ENCODE results near the gene DNAH12.

The DNAH12 gene

DNA sequence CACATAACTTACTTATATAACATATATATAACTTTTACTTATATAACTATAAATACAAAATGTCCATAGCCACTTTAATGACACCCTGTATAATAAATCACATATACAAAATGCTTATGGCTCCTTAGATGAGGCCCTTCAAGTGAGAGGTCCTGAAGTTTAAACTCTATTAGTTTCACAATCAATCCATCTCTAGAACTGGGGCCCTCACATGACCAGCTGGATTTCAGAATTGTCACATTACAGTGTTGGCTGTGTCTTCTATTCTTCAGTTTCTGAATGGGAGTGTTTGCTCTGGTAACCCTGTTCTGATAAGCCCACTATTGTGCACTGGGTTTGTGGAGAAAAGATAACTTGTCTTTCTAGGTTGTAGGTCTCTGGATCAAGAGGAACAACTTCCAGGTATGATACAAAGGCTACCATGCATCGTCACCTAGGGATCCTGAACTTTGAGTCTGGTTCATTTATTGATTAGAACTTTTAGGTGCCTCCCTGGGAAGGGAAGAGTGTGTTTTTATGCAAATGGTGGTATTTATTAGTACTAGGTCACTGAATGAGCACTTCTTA is 107.9 kb downstream of the DNAH12 start:
- no peak overlapping the region for H3K27ac ChIP-seq
- H3K4me3 ChIP-seq, result no peak overlapping the region
- TF ChIP-seq, protein P1, sequence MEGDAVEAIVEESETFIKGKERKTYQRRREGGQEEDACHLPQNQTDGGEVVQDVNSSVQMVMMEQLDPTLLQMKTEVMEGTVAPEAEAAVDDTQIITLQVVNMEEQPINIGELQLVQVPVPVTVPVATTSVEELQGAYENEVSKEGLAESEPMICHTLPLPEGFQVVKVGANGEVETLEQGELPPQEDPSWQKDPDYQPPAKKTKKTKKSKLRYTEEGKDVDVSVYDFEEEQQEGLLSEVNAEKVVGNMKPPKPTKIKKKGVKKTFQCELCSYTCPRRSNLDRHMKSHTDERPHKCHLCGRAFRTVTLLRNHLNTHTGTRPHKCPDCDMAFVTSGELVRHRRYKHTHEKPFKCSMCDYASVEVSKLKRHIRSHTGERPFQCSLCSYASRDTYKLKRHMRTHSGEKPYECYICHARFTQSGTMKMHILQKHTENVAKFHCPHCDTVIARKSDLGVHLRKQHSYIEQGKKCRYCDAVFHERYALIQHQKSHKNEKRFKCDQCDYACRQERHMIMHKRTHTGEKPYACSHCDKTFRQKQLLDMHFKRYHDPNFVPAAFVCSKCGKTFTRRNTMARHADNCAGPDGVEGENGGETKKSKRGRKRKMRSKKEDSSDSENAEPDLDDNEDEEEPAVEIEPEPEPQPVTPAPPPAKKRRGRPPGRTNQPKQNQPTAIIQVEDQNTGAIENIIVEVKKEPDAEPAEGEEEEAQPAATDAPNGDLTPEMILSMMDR (IDR thresholded peaks at IDR 0.05), result no peak
- no peak for DNase-seq (ENCODE audit: low spot score)

DNA sequence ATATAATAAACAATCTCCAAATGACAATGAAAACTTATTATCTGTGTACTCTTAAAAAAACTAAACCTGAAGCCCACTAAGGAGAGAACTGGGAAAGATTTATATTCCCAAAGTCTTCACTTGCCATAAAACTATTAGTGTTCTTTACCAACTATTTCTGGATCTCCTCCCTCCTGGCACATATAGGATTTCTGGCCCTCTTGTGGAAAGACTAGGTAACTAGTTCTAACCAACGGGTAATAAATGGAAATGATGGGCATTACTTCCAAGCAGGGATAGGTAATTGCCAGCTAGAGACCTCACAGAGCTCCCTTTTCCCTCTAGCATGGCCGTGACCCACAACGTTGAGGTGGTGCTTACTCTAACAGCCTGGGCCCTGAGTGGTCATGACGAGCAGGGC is 110.1 kb downstream of the DNAH12 start:
- TF ChIP-seq, protein P1 (IDR thresholded peaks at IDR 0.05), result no peak
- Histone ChIP-seq H3K4me3 (no peak overlapping the region), H3K27ac (no peak overlapping the region)
- no peak for DNase-seq (ENCODE audit: low spot score)

DNA sequence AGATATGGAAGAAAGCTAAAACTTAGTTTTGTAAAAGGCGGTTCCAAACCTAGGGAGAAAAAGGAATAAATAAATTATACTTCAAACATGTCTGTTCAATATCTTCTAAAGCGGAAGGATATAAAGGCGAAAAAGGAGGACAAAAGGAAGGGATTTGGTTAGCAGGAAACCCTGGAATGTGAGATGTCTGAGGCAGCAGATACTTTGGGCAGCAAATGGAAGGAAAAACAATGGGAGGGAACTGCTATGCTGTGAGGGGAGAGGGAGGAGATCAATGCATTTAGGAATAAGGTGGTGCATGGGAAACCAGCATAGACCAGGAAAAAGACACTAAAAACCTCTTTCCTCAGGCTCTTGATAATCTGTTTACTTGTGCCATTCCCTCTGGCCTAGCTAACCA is 120.8 kb downstream of the DNAH12 start:
- Histone ChIP-seq H3K27ac (no peak overlapping the region), H3K4me3 (no peak overlapping the region)
- TF ChIP-seq, protein P1 (IDR thresholded peaks at IDR 0.05), result no peak
- DNase-seq (ENCODE audit: low spot score), result no peak

DNA sequence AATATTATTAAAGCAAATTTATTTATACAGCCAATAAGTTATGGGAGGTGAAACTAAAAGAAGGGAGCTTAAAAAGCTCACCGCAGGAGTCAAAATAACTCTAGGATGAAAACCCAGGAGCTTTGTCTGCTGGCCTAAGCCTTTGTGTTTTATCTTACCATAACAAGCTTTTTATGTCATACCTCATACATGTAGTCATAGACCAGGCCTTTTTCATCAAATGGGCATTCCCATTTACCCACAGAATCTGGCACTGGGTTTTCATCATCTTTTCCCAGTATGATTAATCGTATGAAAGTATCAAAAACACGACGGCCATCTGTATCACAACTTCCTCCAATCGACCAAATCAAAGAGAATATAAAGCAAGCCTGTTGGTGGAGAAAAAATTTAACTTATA is 122.8 kb downstream of the DNAH12 start:
- TF ChIP-seq, protein P1 (IDR thresholded peaks at IDR 0.05), result no peak
- no peak overlapping the region for H3K27ac ChIP-seq
- no peak overlapping the region for H3K4me3 ChIP-seq
- no peak for DNase-seq (ENCODE audit: low spot score)

DNA sequence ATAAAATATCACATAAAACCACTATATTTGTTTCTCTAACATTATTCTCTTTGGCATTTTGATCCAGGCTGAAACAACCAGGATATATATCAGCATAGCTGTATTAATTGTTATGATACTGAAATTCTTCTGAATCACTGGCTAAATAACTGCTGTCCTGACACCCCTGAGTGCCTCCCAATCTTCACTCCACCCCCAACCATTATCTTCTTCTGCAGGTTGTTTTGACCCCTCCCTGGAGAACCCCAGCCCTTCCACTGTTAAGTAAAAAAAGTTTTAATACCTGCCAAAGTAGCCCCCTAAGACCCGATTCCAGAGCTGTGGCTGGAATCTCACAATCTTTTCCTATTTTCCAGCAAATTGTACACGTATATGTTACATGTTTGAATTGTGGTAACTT is 124.1 kb downstream of the DNAH12 start:
- H3K4me3 ChIP-seq, result no peak overlapping the region
- DNase-seq (ENCODE audit: low spot score), result no peak
- H3K27ac ChIP-seq, result no peak overlapping the region
- TF ChIP-seq, protein P1 (IDR thresholded peaks at IDR 0.05), result no peak

DNA sequence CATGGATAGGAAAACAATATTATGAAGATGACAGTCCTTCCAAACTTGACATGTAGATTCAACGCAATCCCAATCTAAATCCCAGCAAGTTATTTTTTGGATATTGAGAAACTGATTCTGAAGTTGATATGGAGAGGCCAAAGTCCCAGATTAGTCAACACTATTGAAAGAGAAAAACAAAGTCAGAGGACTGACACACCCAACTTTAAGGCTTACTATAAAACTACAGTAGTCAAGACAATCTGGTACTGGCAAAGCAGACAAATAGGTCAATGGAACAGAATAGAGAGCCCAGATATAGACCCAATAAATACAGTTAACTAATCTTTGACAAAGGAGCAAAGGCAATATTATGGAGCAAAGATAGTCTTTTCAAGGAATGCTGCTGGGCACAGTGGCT is 132.4 kb downstream of the DNAH12 start:
- TF ChIP-seq, protein P1 (IDR thresholded peaks at IDR 0.05), result no peak
- Histone ChIP-seq H3K4me3 (no peak overlapping the region), H3K27ac (no peak overlapping the region)
- DNase-seq (ENCODE audit: low spot score), result no peak

DNA sequence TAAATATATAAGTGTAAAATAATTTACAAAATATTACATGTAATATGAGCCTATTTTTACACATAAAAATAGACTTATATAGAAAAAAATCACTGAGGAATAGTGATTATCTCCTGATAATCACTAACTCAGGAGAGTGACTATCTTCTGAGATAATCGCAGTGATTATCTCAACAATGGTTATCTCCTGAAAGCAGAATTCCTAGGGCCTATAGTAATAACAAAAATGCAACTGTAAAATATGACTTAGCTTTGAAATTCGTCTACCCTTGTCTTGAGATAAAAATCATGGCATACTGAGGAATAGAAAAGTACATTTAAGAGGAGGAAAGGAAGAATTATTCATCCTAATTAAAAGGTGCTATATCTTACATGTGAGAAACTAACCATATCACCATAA is 134.7 kb downstream of the DNAH12 start:
- H3K4me3 ChIP-seq, result no peak overlapping the region
- no peak for DNase-seq (ENCODE audit: low spot score)
- no peak overlapping the region for H3K27ac ChIP-seq
- TF ChIP-seq, protein P1 (IDR thresholded peaks at IDR 0.05), result no peak
